HG03575 (cell line): ENCODE data around the gene RNF157.

Experiments
- ATAC-seq: cut with Tn5 transposase; IDR thresholded peaks from one replicate; pipeline ENCODE4 v1.9.1; 2021; ENCODE audit not compliant: unreplicated experiment, insufficient number of reproducible peaks, low FRiP score; ENCODE audit errors: extremely low read depth

RNF157 gene

GRCh38 chr17:76173474-76173873, 66.8 kb downstream of the RNF157 start:
- no peak for ATAC-seq

- ATAC-seq, result no peak
These were observed 68.6 kb downstream of the RNF157 start for GRCh38 chr17:76171706-76172105.

GRCh38 chr17:76170114-76170513, 70.2 kb downstream of the RNF157 start:
- no peak for ATAC-seq

- ATAC-seq, result no peak
These were observed 73.4 kb downstream of the RNF157 start for GRCh38 chr17:76166906-76167305.

GRCh38 chr17:76166168-76166567, 74.1 kb downstream of the RNF157 start:
- no peak for ATAC-seq

GRCh38 chr17:76164331-76164730, 76.0 kb downstream of the RNF157 start:
- no peak for ATAC-seq

GRCh38 chr17:76163919-76164318, 76.4 kb downstream of the RNF157 start:
- ATAC-seq, result no peak

- ATAC-seq, result no peak
These were observed 78.5 kb downstream of the RNF157 start for GRCh38 chr17:76161619-76162266.

- ATAC-seq, result no peak
These were observed 79.3 kb downstream of the RNF157 start for GRCh38 chr17:76160896-76161528.

GRCh38 chr17:76159157-76159556, 81.1 kb downstream of the RNF157 start:
- no peak for ATAC-seq

- no peak for ATAC-seq
These were observed 82.5 kb downstream of the RNF157 start for GRCh38 chr17:76157759-76158158.

- ATAC-seq, result no peak
These were observed 83.7 kb downstream of the RNF157 start for GRCh38 chr17:76156662-76156991.

- no peak for ATAC-seq
These were observed 84.2 kb downstream of the RNF157 start for GRCh38 chr17:76155988-76156661.

GRCh38 chr17:76154936-76155845, 85.1 kb downstream of the RNF157 start:
- no peak for ATAC-seq

- no peak for ATAC-seq
These were observed 86.0 kb downstream of the RNF157 start for GRCh38 chr17:76154292-76154691.

- ATAC-seq, result no peak
These were observed 86.7 kb downstream of the RNF157 start for GRCh38 chr17:76153640-76154039.

- ATAC-seq, result no peak
These were observed 87.1 kb downstream of the RNF157 start for GRCh38 chr17:76153202-76153601.

- ATAC-seq, result no peak
These were observed 87.7 kb downstream of the RNF157 start for GRCh38 chr17:76152591-76152990.

- no peak for ATAC-seq
These were observed 88.3 kb downstream of the RNF157 start for GRCh38 chr17:76151896-76152454.
